Upper lobe of left lung (tissue), 6 donors: ENCODE results near the gene LCP1. TPM values are rescaled to one million over a fixed set of nuclear protein-coding genes. Genes with fewer than 3 reads are reported as not detected.
A peak's percentile ranks its signal among the peaks of the same experiment; 100 is the strongest.

Experiments
- ATAC-seq, 2 donors: fragments of 200-7000 bp; cut with Tn5 transposase; one replicate each; pipeline ENCODE4 v1.9.1; 2022; ENCODE audit warnings: mild to moderate bottlenecking in 2 of 2, moderate library complexity in 2 of 2; ENCODE audit not compliant: low FRiP score in 2 of 2
- DNase-seq, 2 donors: peaks; one replicate each; pipeline ENCODE4 v3.0.0-alpha.2; 2019 to 2020
- H3K27ac ChIP-seq, 4 donors: fragments of 200-600 bp; sonication (generic); one replicate each; pipeline ENCODE4 v1.5.1; 2016 to 2019
- H3K27me3 ChIP-seq, 4 donors: fragments of 200-600 bp; sonication (generic); one replicate each; pipeline ENCODE4 v1.5.1; 2017 to 2019
- H3K36me3 ChIP-seq, 4 donors: fragments of 200-600 bp; sonication (generic); one replicate each; pipeline ENCODE4 v1.5.1; 2016 to 2019
- H3K4me1 ChIP-seq, 4 donors: fragments of 200-600 bp; sonication (generic); one replicate each; pipeline ENCODE4 v1.5.1; 2018 to 2019
- H3K4me3 ChIP-seq, 4 donors: fragments of 200-600 bp; sonication (generic); one replicate each; pipeline ENCODE4 v1.5.1; 2017 to 2019; ENCODE audit warnings: mild to moderate bottlenecking in 2 of 4, moderate library complexity in 1 of 4
- H3K9me3 ChIP-seq, 4 donors: fragments of 200-600 bp; sonication (generic); one replicate each; pipeline ENCODE4 v1.5.1; 2018 to 2019
- CTCF ChIP-seq, 6 experiments: fragments of 450-650 bp in 4 of 6; fragments of 200-600 bp in 2 of 6; sonication (generic) in 2 of 6; IDR thresholded peaks; one replicate each; pipeline ENCODE4 v1.5.1; 2016 to 2019; ENCODE audit warnings: antibody characterized with exemption in 6 of 6
- EP300 ChIP-seq, 4 donors: sonication (generic); formaldehyde crosslinking; IDR thresholded peaks; one replicate each; pipeline ENCODE4 v1.5.1; 2017; ENCODE audit warnings: antibody characterized with exemption in 4 of 4, control low read depth in 2 of 4
- POLR2A ChIP-seq, 4 donors: fragments of 450-650 bp; IDR thresholded peaks; one replicate each; pipeline ENCODE4 v1.5.1; 2016 to 2017; ENCODE audit warnings: antibody characterized with exemption in 4 of 4, mild to moderate bottlenecking in 2 of 4
- POLR2AphosphoS5 ChIP-seq, 2 donors: sonication (generic); formaldehyde crosslinking; IDR thresholded peaks; one replicate each; pipeline ENCODE4 v1.5.1; 2017; ENCODE audit warnings: antibody characterized with exemption in 2 of 2
- WGBS, 2 donors: methylation state at CpG; one replicate each; pipeline ENCODE4 v1.1.5; 2017 to 2018; 5-methylcytosine and 5-hydroxymethylcytosine counted together
- total RNA-seq, 6 donors: library from RNA; depleted of rRNA in 4 of 6; stranded (reverse); fragments of >200 nt in 4 of 6; gene quantifications; one replicate each; pipeline versions ENCODE4 v1.1.0 to v1.2.1, GENCODE V29; 2016 to 2021
- donor health status: DM: no; HTN: no; CAD: no; lungs with moderate emphysema.
- donor health status: DM: no; HTN: yes; CAD: no; lungs with severe emphysema.

LCP1 gene
- total RNA-seq, 6 donors from 2014 or later, result 72.3 to 331 (median 129) TPM

- DNase-seq, result peak; percentile 93 to 96
- 2 to 3% methylated on average over 31 to 44 of the region's 53 CpGs for WGBS, 2 donors
- peaks cover 0 to 19% (median 9%) of the 10 kb centered on the region in 4 donors for H3K4me1 ChIP-seq
- peak within 1 kb of the TSS in 3 of 4 donors; percentile 32 to 63 (median 62) for H3K27ac ChIP-seq
- peak in 1 of 2 donors; percentile 45 for TF ChIP-seq POLR2AphosphoS5 (IDR thresholded peaks at IDR 0.05)
- peak in 2 of 6 experiments; percentile 6 to 33 for TF ChIP-seq CTCF (IDR thresholded peaks at IDR 0.05)
- no peak for TF ChIP-seq EP300 (IDR thresholded peaks at IDR 0.05)
- TF ChIP-seq POLR2A (IDR thresholded peaks at IDR 0.05), result peak in 1 of 4 donors; percentile 79
- ATAC-seq, result peak; percentile 95 to 99
- no peaks in the 10 kb centered on the region for H3K36me3 ChIP-seq
- H3K27me3 ChIP-seq, result no peaks in the 10 kb centered on the region
- H3K9me3 ChIP-seq, result no peaks in the 10 kb centered on the region
- peak within 1 kb of the TSS; percentile 20 to 59 (median 50) for H3K4me3 ChIP-seq
Observed at GRCh38 chr13:46211483-46212351, 29.7 kb upstream of the LCP1 start, which contains the start of gene LRRC63. TSS of gene LRRC63 (plus strand) at chr13:46211928. CDS start at chr13:46213035, 1,107 bp downstream.

GRCh38 chr13:46211116-46211482 lies 29.1 kb upstream of the LCP1 start:
- no peaks in the 10 kb centered on the region for H3K27me3 ChIP-seq
- no peaks in the 10 kb centered on the region for H3K9me3 ChIP-seq
- peaks cover 0 to 19% (median 9%) of the 10 kb centered on the region in 4 donors for H3K4me1 ChIP-seq
- ATAC-seq (peak; percentile 30 to 50), DNase-seq (no peak)
- peak overlapping the region; percentile 20 to 59 (median 50) for H3K4me3 ChIP-seq
- 11 to 12% methylated on average over 9 of the region's 9 CpGs for WGBS, 2 donors
- no peaks in the 10 kb centered on the region for H3K36me3 ChIP-seq
- peak overlapping the region in 3 of 4 donors; percentile 32 to 63 (median 62) for H3K27ac ChIP-seq
- no peak for TF ChIP-seq POLR2AphosphoS5 (IDR thresholded peaks at IDR 0.05)
- no peak for TF ChIP-seq CTCF (IDR thresholded peaks at IDR 0.05)
- TF ChIP-seq EP300 (IDR thresholded peaks at IDR 0.05), result no peak
- no peak for TF ChIP-seq POLR2A (IDR thresholded peaks at IDR 0.05)

- no peaks in the 10 kb centered on the region for H3K27me3 ChIP-seq
- peaks cover 0 to 19% (median 9%) of the 10 kb centered on the region in 4 donors for H3K4me1 ChIP-seq
- TF ChIP-seq EP300 (IDR thresholded peaks at IDR 0.05) (no peak), POLR2AphosphoS5 (IDR thresholded peaks at IDR 0.05) (no peak), CTCF (IDR thresholded peaks at IDR 0.05) (no peak), POLR2A (IDR thresholded peaks at IDR 0.05) (no peak)
- no peaks in the 10 kb centered on the region for H3K36me3 ChIP-seq
- H3K4me3 ChIP-seq, result peak overlapping the region in 3 of 4 donors; percentile 46 to 59 (median 55)
- WGBS, 2 donors, result 73 to 76% methylated on average over 6 of the region's 6 CpGs
- ATAC-seq (no peak), DNase-seq (no peak)
- no peaks in the 10 kb centered on the region for H3K9me3 ChIP-seq
- H3K27ac ChIP-seq, result peak overlapping the region in 1 of 4 donors; percentile 62
Observed at GRCh38 chr13:46210362-46211083, 28.5 kb upstream of the LCP1 start.

- Histone ChIP-seq H3K27me3 (no peaks in the 10 kb centered on the region), H3K4me3 (no peak overlapping the region), H3K9me3 (no peaks in the 10 kb centered on the region), H3K27ac (no peak overlapping the region), H3K4me1 (peaks cover 0 to 19% (median 9%) of the 10 kb centered on the region in 4 donors), H3K36me3 (no peaks in the 10 kb centered on the region)
- WGBS, 2 donors, result 75 to 85% methylated on average over 4 to 7 of the region's 7 CpGs
- no peak for ATAC-seq
- TF ChIP-seq EP300 (IDR thresholded peaks at IDR 0.05) (no peak), CTCF (IDR thresholded peaks at IDR 0.05) (no peak), POLR2AphosphoS5 (IDR thresholded peaks at IDR 0.05) (no peak), POLR2A (IDR thresholded peaks at IDR 0.05) (no peak)
- DNase-seq, result no peak
Observed at GRCh38 chr13:46207828-46208227, 25.9 kb upstream of the LCP1 start.
